Measurements from ENCODE around the gene TMEM169. TPM values are rescaled to one million over a fixed set of nuclear protein-coding genes. Genes with fewer than 3 reads are reported as not detected.

TMEM169 gene
- total RNA-seq, 1 experiment from 2014 or later: 0.46 TPM

DNA sequence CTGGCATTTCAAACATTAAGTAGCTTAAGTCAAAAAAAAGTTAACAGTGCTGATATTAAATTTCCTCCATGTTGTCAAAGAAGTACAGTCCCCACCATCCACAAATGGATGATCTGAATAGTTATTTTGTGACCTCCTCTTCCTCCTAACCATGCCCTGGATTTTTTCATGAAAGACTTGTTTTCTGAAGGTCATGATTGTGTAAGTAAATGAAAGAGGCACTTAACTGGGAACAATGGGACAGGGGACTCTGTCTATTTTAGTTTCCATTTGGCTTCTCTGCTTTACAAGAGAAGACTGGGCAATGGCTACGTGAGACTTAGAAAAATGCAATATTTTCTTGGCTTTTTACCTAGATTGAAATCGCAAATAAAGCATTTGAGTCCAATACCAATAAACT lies 32.3 kb upstream of the TMEM169 start:
- Histone ChIP-seq H3K4me1 (replicated peaks; ENCODE audit: insufficient read depth) (no peaks in the 10 kb centered on the region), H3F3A (ENCODE audit: insufficient read depth, low read depth) (no peaks in the 10 kb centered on the region), H3K36me3 (ENCODE audit: low read depth) (no peaks in the 10 kb centered on the region), H3K27me3 (ENCODE audit: insufficient read depth, low read depth) (no peaks in the 10 kb centered on the region), H3K4me2 (no peak overlapping the region), H3K27ac (no peak overlapping the region), H3K9me2 (ENCODE audit: insufficient read depth) (no peaks in the 10 kb centered on the region), H3K4me3 (no peak overlapping the region), H3K9me3 (ENCODE audit: insufficient read depth, low read depth) (no peaks in the 10 kb centered on the region), H3K79me2 (ENCODE audit: low read depth) (no peaks in the 10 kb centered on the region), H2AFZ (no peak overlapping the region), H4K20me1 (ENCODE audit: insufficient read depth) (no peaks in the 10 kb centered on the region)
- POLR2A ChIA-PET (ENCODE audit: unreplicated experiment): no interaction called here
- intact Hi-C loops (cut with micrococcal nuclease; ENCODE audit: unreplicated experiment): no loop called here
- no peak for DNase-seq
- CTCF ChIA-PET: no interaction called here
- no TSS peak for BruUV-seq (replicated peaks)
- TF ChIP-seq, protein P1, sequence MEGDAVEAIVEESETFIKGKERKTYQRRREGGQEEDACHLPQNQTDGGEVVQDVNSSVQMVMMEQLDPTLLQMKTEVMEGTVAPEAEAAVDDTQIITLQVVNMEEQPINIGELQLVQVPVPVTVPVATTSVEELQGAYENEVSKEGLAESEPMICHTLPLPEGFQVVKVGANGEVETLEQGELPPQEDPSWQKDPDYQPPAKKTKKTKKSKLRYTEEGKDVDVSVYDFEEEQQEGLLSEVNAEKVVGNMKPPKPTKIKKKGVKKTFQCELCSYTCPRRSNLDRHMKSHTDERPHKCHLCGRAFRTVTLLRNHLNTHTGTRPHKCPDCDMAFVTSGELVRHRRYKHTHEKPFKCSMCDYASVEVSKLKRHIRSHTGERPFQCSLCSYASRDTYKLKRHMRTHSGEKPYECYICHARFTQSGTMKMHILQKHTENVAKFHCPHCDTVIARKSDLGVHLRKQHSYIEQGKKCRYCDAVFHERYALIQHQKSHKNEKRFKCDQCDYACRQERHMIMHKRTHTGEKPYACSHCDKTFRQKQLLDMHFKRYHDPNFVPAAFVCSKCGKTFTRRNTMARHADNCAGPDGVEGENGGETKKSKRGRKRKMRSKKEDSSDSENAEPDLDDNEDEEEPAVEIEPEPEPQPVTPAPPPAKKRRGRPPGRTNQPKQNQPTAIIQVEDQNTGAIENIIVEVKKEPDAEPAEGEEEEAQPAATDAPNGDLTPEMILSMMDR (conservative IDR thresholded peaks at IDR 0.05): no peak
- no peak for TF ChIP-seq EZH2 (IDR thresholded peaks at IDR 0.05; ENCODE audit: low read depth)

DNA sequence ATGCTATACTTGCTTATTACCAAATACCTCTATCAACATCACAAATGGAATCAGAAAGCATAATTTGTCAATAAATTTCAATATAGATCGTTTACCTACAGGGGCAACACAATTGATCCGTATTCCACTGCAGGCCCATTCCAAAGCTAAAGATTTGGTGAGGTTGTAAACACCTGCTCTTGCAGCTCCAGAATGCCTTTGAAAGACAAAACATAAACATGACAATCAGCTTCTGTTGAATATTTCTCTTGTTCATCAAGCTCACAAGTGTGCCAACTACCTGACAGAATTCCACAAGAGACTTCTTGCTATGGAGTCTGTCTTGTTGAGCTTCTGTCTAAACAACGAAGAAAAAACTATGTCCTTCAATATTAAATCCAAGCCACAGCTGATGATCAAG lies 30.4 kb upstream of the TMEM169 start:
- DNase-seq: no peak
- no peaks in the 10 kb centered on the region for H4K20me1 ChIP-seq (ENCODE audit: insufficient read depth)
- H3K79me2 ChIP-seq (ENCODE audit: low read depth): no peaks in the 10 kb centered on the region
- intact Hi-C loops (cut with micrococcal nuclease; ENCODE audit: unreplicated experiment): no loop called here
- H3K4me1 ChIP-seq (replicated peaks; ENCODE audit: insufficient read depth): no peaks in the 10 kb centered on the region
- H3K4me2 ChIP-seq: no peak overlapping the region
- no peaks in the 10 kb centered on the region for H3K27me3 ChIP-seq (ENCODE audit: insufficient read depth, low read depth)
- no peaks in the 10 kb centered on the region for H3F3A ChIP-seq (ENCODE audit: insufficient read depth, low read depth)
- H3K9me2 ChIP-seq (ENCODE audit: insufficient read depth): no peaks in the 10 kb centered on the region
- CTCF ChIA-PET: interaction anchor here (0.6 to 1.0 kb wide), 3 partner anchors 8 to 13 kb away, joined by 3 to 17 read pairs (median 13); no protein-coding TSS in a partner anchor
- H3K9me3 ChIP-seq (ENCODE audit: insufficient read depth, low read depth): no peaks in the 10 kb centered on the region
- no TSS peak for BruUV-seq (replicated peaks)
- H3K4me3 ChIP-seq: no peak overlapping the region
- no peak overlapping the region for H3K27ac ChIP-seq
- POLR2A ChIA-PET (ENCODE audit: unreplicated experiment): no interaction called here
- H2AFZ ChIP-seq: no peak overlapping the region
- TF ChIP-seq, protein P1 (conservative IDR thresholded peaks at IDR 0.05): no peak
- TF ChIP-seq EZH2 (IDR thresholded peaks at IDR 0.05; ENCODE audit: low read depth): no peak
- H3K36me3 ChIP-seq (ENCODE audit: low read depth): no peaks in the 10 kb centered on the region

DNA sequence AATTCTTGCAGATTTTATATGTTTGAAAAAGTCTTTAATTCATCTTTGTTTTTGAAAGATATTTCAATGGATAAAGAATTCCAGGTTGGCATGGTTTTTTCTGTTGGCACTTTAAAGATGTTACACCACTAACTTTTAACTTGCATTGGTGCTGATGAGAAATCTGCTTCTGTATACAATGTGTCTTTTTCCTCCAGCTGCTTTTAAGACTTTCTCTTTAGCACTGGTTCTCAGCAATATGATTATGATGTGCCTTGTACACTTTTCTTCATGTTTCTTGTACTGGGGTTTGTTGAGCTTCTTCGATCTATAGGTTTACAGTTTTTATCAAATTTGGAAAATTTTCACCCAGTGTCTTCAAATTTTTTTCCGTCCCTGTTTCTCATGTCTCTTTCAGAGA lies 29.3 kb upstream of the TMEM169 start:
- intact Hi-C loops (cut with micrococcal nuclease; ENCODE audit: unreplicated experiment): no loop called here
- Histone ChIP-seq H3K4me1 (replicated peaks; ENCODE audit: insufficient read depth) (no peaks in the 10 kb centered on the region), H3K79me2 (ENCODE audit: low read depth) (no peaks in the 10 kb centered on the region), H3K4me2 (no peak overlapping the region), H3K36me3 (ENCODE audit: low read depth) (no peaks in the 10 kb centered on the region), H3K27ac (no peak overlapping the region), H3F3A (ENCODE audit: insufficient read depth, low read depth) (no peaks in the 10 kb centered on the region), H3K27me3 (ENCODE audit: insufficient read depth, low read depth) (no peaks in the 10 kb centered on the region), H3K9me3 (ENCODE audit: insufficient read depth, low read depth) (no peaks in the 10 kb centered on the region), H3K4me3 (no peak overlapping the region), H3K9me2 (ENCODE audit: insufficient read depth) (no peaks in the 10 kb centered on the region), H4K20me1 (ENCODE audit: insufficient read depth) (no peaks in the 10 kb centered on the region), H2AFZ (no peak overlapping the region)
- no peak for TF ChIP-seq EZH2 (IDR thresholded peaks at IDR 0.05; ENCODE audit: low read depth)
- TF ChIP-seq, protein P1 (conservative IDR thresholded peaks at IDR 0.05): no peak
- ChIA-PET POLR2A (ENCODE audit: unreplicated experiment) (no interaction called here), CTCF (no interaction called here)
- BruUV-seq (replicated peaks): no TSS peak
- no peak for DNase-seq

All from PC-9 (cell line).